ENCODE measurements around the gene C1orf53.

- TF ChIP-seq, protein P1, sequence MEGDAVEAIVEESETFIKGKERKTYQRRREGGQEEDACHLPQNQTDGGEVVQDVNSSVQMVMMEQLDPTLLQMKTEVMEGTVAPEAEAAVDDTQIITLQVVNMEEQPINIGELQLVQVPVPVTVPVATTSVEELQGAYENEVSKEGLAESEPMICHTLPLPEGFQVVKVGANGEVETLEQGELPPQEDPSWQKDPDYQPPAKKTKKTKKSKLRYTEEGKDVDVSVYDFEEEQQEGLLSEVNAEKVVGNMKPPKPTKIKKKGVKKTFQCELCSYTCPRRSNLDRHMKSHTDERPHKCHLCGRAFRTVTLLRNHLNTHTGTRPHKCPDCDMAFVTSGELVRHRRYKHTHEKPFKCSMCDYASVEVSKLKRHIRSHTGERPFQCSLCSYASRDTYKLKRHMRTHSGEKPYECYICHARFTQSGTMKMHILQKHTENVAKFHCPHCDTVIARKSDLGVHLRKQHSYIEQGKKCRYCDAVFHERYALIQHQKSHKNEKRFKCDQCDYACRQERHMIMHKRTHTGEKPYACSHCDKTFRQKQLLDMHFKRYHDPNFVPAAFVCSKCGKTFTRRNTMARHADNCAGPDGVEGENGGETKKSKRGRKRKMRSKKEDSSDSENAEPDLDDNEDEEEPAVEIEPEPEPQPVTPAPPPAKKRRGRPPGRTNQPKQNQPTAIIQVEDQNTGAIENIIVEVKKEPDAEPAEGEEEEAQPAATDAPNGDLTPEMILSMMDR (IDR thresholded peaks at IDR 0.05) = no peak
- no peak for TF ChIP-seq EZH2phosphoT487 (IDR thresholded peaks at IDR 0.05)
Measured at GRCh38 chr1:197865809-197866208, 36.6 kb upstream of the C1orf53 start.
